ENCODE measurements around the gene SEC14L3. TPM values are rescaled to one million over a fixed set of nuclear protein-coding genes. Genes with fewer than 3 reads are reported as not detected.

SEC14L3 gene
- total and polyA plus RNA-seq, 2 of the 13 experiments (the other 11 are each of a cell fraction or from before 2014, with no cell fraction given) = not detected

- peak; percentile 51 for TF ChIP-seq MXD4 (CRISPR knock-in tag; IDR thresholded peaks at IDR 0.05)
- TF ChIP-seq, protein P1, sequence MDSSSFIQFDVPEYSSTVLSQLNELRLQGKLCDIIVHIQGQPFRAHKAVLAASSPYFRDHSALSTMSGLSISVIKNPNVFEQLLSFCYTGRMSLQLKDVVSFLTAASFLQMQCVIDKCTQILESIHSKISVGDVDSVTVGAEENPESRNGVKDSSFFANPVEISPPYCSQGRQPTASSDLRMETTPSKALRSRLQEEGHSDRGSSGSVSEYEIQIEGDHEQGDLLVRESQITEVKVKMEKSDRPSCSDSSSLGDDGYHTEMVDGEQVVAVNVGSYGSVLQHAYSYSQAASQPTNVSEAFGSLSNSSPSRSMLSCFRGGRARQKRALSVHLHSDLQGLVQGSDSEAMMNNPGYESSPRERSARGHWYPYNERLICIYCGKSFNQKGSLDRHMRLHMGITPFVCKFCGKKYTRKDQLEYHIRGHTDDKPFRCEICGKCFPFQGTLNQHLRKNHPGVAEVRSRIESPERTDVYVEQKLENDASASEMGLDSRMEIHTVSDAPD (CRISPR knock-in tag; IDR thresholded peaks at IDR 0.05) = peak; percentile 7; the same call in 1 of the 2 replicates
- no peak for TF ChIP-seq ZNF720 (CRISPR knock-in tag; IDR thresholded peaks at IDR 0.05)
- TF ChIP-seq, protein P2, sequence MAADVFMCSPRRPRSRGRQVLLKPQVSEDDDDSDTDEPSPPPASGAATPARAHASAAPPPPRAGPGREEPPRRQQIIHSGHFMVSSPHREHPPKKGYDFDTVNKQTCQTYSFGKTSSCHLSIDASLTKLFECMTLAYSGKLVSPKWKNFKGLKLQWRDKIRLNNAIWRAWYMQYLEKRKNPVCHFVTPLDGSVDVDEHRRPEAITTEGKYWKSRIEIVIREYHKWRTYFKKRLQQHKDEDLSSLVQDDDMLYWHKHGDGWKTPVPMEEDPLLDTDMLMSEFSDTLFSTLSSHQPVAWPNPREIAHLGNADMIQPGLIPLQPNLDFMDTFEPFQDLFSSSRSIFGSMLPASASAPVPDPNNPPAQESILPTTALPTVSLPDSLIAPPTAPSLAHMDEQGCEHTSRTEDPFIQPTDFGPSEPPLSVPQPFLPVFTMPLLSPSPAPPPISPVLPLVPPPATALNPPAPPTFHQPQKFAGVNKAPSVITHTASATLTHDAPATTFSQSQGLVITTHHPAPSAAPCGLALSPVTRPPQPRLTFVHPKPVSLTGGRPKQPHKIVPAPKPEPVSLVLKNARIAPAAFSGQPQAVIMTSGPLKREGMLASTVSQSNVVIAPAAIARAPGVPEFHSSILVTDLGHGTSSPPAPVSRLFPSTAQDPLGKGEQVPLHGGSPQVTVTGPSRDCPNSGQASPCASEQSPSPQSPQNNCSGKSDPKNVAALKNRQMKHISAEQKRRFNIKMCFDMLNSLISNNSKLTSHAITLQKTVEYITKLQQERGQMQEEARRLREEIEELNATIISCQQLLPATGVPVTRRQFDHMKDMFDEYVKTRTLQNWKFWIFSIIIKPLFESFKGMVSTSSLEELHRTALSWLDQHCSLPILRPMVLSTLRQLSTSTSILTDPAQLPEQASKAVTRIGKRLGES (CRISPR knock-in tag; IDR thresholded peaks at IDR 0.05; ENCODE audit: borderline replicate concordance) = no peak
- no peak for TF ChIP-seq DMTF1 (CRISPR knock-in tag; IDR thresholded peaks at IDR 0.05)
- no peak for TF ChIP-seq ZNF724P (CRISPR knock-in tag; IDR thresholded peaks at IDR 0.05; ENCODE audit: borderline replicate concordance)
- TF ChIP-seq ZSCAN22 (CRISPR knock-in tag; IDR thresholded peaks at IDR 0.05) = no peak
- TF ChIP-seq TGIF2 (CRISPR knock-in tag; IDR thresholded peaks at IDR 0.05) = no peak
- TF ChIP-seq AHR (CRISPR knock-in tag; IDR thresholded peaks at IDR 0.05) = peak; percentile 68; the same call in 1 of the 2 replicates
- no peak for TF ChIP-seq RAD51 (IDR thresholded peaks at IDR 0.05; ENCODE audit: borderline replicate concordance)
- TF ChIP-seq, protein P3, sequence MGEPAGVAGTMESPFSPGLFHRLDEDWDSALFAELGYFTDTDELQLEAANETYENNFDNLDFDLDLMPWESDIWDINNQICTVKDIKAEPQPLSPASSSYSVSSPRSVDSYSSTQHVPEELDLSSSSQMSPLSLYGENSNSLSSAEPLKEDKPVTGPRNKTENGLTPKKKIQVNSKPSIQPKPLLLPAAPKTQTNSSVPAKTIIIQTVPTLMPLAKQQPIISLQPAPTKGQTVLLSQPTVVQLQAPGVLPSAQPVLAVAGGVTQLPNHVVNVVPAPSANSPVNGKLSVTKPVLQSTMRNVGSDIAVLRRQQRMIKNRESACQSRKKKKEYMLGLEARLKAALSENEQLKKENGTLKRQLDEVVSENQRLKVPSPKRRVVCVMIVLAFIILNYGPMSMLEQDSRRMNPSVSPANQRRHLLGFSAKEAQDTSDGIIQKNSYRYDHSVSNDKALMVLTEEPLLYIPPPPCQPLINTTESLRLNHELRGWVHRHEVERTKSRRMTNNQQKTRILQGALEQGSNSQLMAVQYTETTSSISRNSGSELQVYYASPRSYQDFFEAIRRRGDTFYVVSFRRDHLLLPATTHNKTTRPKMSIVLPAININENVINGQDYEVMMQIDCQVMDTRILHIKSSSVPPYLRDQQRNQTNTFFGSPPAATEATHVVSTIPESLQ (CRISPR knock-in tag; conservative IDR thresholded peaks at IDR 0.05) = no peak
- TF ChIP-seq SP1 (IDR thresholded peaks at IDR 0.05) = no peak
- TF ChIP-seq SP1 (CRISPR knock-in tag; IDR thresholded peaks at IDR 0.05) = no peak
- no peak for TF ChIP-seq SP140L (CRISPR knock-in tag; IDR thresholded peaks at IDR 0.05; ENCODE audit: borderline replicate concordance)
- TF ChIP-seq, protein P4, sequence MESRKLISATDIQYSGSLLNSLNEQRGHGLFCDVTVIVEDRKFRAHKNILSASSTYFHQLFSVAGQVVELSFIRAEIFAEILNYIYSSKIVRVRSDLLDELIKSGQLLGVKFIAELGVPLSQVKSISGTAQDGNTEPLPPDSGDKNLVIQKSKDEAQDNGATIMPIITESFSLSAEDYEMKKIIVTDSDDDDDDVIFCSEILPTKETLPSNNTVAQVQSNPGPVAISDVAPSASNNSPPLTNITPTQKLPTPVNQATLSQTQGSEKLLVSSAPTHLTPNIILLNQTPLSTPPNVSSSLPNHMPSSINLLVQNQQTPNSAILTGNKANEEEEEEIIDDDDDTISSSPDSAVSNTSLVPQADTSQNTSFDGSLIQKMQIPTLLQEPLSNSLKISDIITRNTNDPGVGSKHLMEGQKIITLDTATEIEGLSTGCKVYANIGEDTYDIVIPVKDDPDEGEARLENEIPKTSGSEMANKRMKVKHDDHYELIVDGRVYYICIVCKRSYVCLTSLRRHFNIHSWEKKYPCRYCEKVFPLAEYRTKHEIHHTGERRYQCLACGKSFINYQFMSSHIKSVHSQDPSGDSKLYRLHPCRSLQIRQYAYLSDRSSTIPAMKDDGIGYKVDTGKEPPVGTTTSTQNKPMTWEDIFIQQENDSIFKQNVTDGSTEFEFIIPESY (CRISPR knock-in tag; IDR thresholded peaks at IDR 0.05) = no peak
- TF ChIP-seq REXO4 (CRISPR knock-in tag; IDR thresholded peaks at IDR 0.05; ENCODE audit: borderline replicate concordance) = no peak
- TF ChIP-seq ZC3H4 (CRISPR knock-in tag; IDR thresholded peaks at IDR 0.05; ENCODE audit: borderline replicate concordance) = no peak
Measured at GRCh38 chr22:30425616-30426387, 46.0 kb downstream of the SEC14L3 start, which contains the start of gene MTFP1 (continued).

Measured in HepG2 (cell line).